ENCODE measurements around the gene NFE2.
"Not testable (repeated sequence)": the region's sequence is repeated elsewhere in the genome, so short reads cannot be mapped to it uniquely, and the experiment has no call there.

The NFE2 gene

GRCh38 chr12:54300732-54301427, at the start of gene NFE2:
Gene NFE2 (minus strand): TSS chr12:54301015. CDS start chr12:54295248, 5,767 bp downstream.
- DNase-seq (ENCODE audit: extremely low spot score, insufficient read length, low read depth), result no peak
- no peak for FAIRE-seq

GRCh38 chr12:54349679-54350078, 48.9 kb upstream of the NFE2 start:
- DNase-seq (ENCODE audit: extremely low spot score, insufficient read length, low read depth), result no peak

GRCh38 chr12:54349036-54349435, 48.2 kb upstream of the NFE2 start:
- DNase-seq (ENCODE audit: extremely low spot score, insufficient read length, low read depth) (no peak), FAIRE-seq (no peak)

More at GRCh38 chr12:54349679-54350078, 48.9 kb upstream of the NFE2 start:
- no peak for FAIRE-seq

GRCh38 chr12:54341378-54342300, 40.8 kb upstream of the NFE2 start:
- DNase-seq (ENCODE audit: extremely low spot score, insufficient read length, low read depth) (no peak), FAIRE-seq (no peak)

GRCh38 chr12:54340846-54341245, 40.0 kb upstream of the NFE2 start:
- no peak for DNase-seq (ENCODE audit: extremely low spot score, insufficient read length, low read depth)
- FAIRE-seq, result no peak

GRCh38 chr12:54338698-54339296, 38.0 kb upstream of the NFE2 start:
- no peak for DNase-seq (ENCODE audit: extremely low spot score, insufficient read length, low read depth)
- no peak for FAIRE-seq

GRCh38 chr12:54337854-54338650, 37.2 kb upstream of the NFE2 start:
- no peak for DNase-seq (ENCODE audit: extremely low spot score, insufficient read length, low read depth)
- FAIRE-seq, result no peak

- FAIRE-seq, result no peak
- no peak for DNase-seq (ENCODE audit: extremely low spot score, insufficient read length, low read depth)
Observed at GRCh38 chr12:54337280-54337842, 36.5 kb upstream of the NFE2 start.

GRCh38 chr12:54333420-54334034, 32.7 kb upstream of the NFE2 start:
- DNase-seq (ENCODE audit: extremely low spot score, insufficient read length, low read depth), result no peak
- FAIRE-seq, result no peak

GRCh38 chr12:54331461-54331860, 30.6 kb upstream of the NFE2 start:
- no peak for FAIRE-seq
- no peak for DNase-seq (ENCODE audit: extremely low spot score, insufficient read length, low read depth)

- FAIRE-seq, result no peak
Observed at GRCh38 chr12:54330442-54330841, 29.6 kb upstream of the NFE2 start.

GRCh38 chr12:54329759-54330158, 28.9 kb upstream of the NFE2 start:
- no peak for FAIRE-seq
- no peak for DNase-seq (ENCODE audit: extremely low spot score, insufficient read length, low read depth)

More at GRCh38 chr12:54330442-54330841, 29.6 kb upstream of the NFE2 start:
- DNase-seq (ENCODE audit: extremely low spot score, insufficient read length, low read depth), result no peak

- FAIRE-seq (no peak), DNase-seq (ENCODE audit: extremely low spot score, insufficient read length, low read depth) (no peak)
Observed at GRCh38 chr12:54328595-54329337, 28.0 kb upstream of the NFE2 start.

GRCh38 chr12:54325442-54326109, 24.8 kb upstream of the NFE2 start:
- FAIRE-seq; DNase-seq (ENCODE audit: extremely low spot score, insufficient read length, low read depth): not testable (repeated sequence)

GRCh38 chr12:54324617-54325441, 24.0 kb upstream of the NFE2 start, which contains the start of gene COPZ1:
Gene COPZ1 (plus strand): TSS chr12:54325131. CDS start chr12:54325164, 33 bp downstream.
- peak; percentile 97 for FAIRE-seq
- DNase-seq (ENCODE audit: extremely low spot score, insufficient read length, low read depth), result peak; percentile 88

- no peak for FAIRE-seq
Observed at GRCh38 chr12:54321363-54321762, 20.5 kb upstream of the NFE2 start.

GRCh38 chr12:54312309-54312708, 11.5 kb upstream of the NFE2 start:
- DNase-seq (ENCODE audit: extremely low spot score, insufficient read length, low read depth); FAIRE-seq: not testable (repeated sequence)

More at GRCh38 chr12:54321363-54321762, 20.5 kb upstream of the NFE2 start:
- no peak for DNase-seq (ENCODE audit: extremely low spot score, insufficient read length, low read depth)

All from GM18507 (cell line).